DLD1 (cell line): ENCODE results near the gene DENND2A.
"Not testable (repeated sequence)": the region's sequence is repeated elsewhere in the genome, so short reads cannot be mapped to it uniquely, and the experiment has no call there.

Experiments
- in situ Hi-C: cut with HindIII; loops from 2 replicates; pipeline ENCODE4 v1.10.0; 2017; ENCODE audit warnings: low sequenced_read_pairs

Gene DENND2A

DNA sequence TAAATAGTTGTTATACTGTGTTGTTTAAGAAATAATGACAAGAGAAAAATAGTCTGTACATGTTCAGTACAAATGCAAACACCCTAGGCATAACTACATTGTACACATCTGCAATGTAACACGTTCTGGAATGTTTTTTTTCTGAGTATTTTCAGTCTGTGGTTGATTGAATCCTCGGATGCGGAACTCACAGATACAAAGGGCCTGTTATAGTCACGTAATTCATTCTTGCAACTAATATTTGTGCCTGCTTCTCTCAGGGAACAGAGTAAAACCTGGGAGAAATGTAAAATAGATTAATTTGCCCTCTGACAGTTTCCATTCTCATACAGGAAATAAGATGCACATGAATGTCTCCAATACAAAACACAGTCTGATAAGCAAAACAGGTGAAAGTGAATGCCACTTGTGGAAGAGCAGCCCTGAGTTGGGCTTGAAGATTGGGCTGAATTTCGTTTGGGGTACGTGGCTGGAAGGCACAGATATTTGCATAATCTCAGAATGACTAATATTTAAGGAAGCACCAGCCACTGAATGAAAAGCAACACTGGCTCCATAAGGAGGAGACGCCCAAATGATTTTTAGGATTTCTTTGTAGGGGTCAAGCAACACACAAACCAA, 19.1 kb downstream of the DENND2A start:
- in situ Hi-C loops: no loop called here

DNA sequence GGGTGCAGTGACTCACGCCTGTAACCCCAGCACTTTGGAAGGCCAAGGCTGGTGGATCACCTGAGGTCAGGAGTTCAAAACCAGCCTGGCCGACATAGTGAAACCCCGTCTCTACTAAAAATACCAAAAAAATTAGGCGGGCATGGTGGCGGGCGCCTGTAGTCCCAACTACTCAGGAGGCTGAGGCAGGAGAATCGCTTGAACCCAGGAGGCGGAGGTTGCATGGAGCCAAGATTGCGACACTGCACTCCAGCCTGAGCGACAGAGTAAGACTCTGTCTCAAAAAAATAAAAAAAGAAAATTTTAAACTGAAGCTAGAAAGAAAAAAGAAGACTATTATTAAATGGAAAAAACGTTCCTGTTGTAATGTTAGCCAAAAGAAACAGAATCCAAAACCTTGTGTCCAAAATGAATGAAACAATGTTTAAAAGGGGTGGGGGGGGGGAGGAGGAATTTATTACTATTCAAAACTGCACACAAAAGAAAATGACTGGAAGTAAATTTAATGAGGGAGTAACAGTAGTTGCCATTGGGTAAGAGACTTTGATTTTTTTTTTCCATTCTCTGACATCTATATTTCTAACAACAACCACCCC, 20.6 kb downstream of the DENND2A start:
- in situ Hi-C loops: not testable (repeated sequence)

DNA sequence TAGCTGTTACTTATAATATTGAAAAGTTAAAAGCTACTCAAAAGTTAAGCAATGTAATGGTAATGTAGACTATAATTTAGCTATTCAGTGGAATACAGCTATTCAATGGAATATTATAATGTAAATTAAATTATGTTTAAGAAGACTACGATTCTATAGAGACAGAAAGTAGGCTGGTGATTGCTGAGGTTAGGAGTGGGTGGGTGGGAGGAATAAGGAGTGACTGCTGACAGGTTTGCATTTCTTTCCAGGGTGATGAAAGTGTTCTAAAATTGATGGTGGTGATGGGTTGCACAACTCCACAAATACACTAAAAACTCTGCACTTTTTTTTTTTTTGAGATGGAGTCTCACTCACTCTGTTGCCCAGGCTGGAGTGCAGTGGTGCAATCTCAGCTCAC, 21.4 kb downstream of the DENND2A start:
- in situ Hi-C loops: no loop called here

DNA sequence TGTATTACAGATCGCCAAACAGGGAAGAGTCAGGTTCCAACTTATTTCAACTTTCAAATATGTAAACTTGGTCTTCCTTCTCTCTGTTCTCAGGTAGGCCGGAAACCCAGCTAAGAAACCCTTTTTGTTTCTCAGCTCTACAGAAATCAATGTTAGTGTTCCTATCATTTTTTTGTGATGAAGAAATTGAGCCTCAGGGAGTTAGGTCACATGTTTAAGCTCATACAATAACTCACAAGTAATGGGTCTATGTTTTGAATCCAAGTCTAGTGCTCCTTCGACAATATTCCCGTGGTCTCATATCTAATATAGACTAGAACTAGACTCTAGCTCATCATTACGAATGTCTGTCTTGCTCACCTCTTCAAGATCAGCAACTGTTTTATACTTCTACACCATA, 22.3 kb downstream of the DENND2A start:
- in situ Hi-C loops: no loop called here

DNA sequence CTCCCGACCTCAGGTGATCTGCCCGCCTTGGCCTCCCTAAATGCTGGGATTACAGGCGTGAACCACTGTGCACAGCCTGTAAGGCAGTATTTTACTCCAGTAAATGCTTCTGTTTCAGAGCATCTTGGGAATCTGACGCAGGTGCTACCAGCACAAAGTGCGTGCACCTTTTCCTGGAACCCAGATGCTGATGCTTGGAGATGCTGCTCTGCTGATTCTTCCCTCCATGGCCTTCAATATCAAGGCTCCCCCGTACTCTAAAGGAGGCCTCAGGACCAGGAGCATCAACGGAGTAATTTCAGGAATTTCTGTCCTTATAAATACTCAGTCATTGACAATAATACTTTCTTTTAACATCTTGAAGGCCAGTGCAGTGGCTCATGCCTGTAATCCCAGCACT, 23.5 kb downstream of the DENND2A start:
- in situ Hi-C loops: no loop called here

DNA sequence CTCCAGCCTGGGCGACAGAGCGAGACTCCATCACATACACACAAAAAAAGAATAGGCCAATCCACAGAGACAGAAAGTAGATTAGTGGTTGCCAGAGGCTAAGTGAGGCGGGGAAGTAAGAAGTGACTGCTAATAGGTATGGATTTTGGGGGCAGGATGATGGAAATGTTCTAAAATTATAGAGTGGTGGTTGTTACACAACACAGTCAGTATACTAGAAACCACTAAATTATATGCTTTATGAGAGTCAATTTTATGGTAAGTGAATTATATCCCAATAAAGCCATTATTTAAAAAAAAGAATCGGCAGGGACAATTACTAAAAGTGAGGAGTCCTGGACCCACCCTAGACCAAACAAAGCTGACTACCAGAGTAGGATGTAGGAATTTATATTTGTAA, 24.3 kb downstream of the DENND2A start:
- in situ Hi-C loops: no loop called here

DNA sequence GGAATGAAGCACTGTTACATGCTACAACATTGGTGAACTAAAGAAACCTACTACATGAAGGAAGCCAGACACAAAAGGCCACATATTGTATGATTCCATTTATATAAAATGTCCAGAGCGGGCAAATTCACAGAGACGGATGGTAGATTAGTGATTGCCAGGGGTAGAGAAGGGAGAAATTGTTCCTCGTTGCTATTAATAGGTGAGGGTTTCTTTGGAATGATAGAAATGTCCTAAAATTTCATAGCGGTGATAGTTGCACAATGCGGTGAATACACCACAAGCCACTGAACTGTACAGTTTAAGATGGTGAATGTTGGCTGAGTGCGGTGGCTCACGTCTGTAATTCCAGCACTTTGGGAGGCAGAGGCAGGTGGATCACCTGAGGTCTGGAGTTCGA, 29.0 kb downstream of the DENND2A start:
- in situ Hi-C loops: no loop called here

DNA sequence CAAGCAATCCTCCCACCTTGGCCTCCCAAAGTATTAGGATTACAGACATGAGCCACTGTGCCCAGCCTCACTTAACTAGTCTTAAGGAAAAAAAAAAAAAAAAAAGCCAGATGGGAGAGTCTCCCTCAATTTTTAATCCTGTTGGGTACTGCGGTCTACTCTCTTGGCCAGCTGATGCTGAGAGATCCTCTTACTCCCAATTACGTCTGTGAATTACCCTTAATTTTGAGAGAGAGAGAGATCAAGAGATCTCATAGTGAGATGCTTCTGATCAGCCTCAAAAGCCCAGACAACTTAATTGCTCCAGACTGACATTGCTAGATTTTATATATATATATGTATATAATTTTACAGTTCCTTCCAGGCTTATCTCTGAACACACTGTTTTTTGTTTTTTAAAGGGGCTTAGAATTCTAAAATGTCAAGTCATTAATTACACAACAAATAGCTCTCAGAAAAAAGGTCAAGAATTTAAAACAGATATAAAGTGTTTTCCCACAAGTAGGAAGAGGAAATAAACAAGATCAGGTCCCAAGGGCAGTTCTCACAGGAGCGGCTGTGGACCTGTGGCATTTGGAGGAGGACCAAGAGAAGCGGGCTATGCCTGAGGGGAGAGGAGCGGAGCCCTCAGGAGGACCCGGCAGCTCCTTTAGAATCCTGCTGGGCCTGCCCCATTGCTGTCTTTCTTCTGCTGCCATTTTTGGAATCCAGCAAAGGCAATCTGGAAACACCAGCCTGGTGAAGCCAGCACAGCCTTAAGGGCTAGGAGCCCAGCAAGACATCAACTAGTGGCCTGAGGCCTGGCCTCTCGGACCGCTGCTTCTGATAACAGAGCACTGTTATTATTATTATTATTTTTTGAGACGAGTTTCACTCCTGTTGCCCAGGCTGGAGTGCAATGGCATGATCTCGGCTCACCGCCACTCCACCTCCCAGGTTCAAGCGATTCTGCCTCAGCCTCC, 30.1 kb downstream of the DENND2A start:
- in situ Hi-C loops: no loop called here

DNA sequence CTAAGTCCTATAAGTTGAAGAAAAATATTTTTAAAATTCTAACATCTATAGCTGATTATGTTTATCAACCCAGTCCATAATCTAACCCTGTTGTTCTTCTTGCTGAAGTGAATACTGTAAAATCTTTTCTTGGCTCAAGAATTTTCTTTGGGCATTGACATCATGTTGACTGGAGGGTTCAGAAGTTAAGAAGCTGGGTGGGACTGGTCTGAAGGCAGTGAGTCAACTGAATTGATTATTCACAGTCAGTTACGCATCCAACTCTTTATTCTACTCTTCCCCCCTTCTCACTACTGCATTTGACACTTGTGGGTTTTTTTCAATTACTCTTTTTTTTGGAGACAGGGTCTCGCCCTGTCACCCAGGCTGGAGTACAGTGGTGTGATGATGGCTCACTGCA, 31.0 kb downstream of the DENND2A start:
- in situ Hi-C loops: no loop called here

DNA sequence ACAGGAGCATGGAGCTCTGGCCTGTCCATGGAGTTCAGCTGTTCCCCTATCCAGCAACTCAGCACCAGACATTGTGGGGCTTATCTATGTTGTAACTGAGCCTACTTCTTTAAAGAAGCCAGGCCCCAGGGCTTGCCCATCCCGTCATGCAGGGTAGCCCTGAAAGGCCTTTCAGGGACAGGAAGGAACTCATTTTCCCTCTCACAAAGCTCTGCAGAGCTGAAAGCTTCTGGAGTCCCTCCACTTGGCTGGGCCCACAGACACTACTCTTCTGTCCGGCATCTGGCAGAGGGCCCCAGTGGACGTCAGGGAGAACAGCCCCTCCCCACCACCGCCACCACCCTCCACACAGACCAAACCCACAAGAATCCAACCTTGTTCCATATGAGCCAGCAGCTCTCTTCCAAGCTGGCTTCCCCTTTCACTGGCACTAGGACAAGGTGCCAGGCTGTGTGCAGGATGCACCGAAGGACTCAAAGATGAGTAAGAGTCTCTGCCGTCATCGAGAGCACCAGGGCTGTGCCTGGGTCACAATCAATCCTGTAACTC, 33.1 kb downstream of the DENND2A start:
- in situ Hi-C loops: no loop called here

DNA sequence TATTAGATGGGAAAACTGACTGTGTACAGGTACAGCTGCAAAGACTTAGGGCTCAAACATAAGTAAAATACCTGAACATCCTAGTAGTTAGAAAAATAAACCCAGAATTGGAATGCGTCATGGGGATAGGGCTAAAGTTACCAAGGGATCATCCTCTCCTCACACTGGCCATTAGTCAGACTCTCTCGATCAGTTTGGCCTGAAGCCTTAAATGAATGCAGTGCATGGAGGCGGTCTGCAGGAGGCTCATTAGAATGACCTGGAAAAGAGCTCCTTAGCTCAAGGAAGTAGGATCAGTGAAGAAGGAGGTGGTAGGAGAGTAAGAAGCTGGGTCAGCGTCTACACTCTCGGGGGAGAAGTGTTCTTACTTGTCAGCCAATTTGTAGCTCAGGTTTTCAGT, 35.3 kb downstream of the DENND2A start:
- in situ Hi-C loops: no loop called here

DNA sequence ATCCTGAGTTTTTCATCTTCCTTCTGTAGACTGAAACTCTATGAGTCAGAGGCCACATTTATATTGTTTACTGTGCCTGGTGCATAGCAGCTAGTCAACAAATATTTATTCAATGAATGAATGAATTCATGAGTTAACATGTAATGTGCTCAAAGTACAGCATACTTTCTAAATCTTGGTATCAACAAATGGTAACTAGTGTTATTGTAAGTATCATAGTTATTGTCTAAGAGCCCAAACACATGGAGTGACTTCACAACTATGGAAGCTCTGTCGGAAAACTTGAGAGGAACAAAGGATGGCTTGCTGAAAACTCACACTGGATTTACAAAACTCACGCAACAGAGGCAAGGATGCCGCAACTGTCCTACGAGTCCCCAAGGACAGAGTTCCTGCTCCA, 35.9 kb downstream of the DENND2A start:
- in situ Hi-C loops: no loop called here

DNA sequence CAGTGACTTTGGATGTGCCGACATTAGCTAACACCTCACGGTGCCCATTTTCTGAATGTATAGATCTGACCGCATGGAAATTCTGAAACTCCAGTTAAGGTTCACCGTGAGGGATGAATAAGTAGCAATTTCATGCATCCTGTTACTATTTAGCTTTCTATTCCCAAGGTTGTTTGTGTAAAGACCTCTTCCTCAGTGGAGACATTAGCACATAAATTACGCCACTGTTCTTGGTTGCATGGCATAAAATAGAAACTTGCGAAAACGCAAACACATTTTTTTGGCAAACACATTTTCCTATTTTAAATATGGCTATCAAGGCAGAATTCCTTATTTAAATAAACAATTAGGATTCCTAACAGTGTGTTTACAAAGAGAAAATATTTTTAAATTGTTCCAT, 36.5 kb downstream of the DENND2A start:
- in situ Hi-C loops: no loop called here

DNA sequence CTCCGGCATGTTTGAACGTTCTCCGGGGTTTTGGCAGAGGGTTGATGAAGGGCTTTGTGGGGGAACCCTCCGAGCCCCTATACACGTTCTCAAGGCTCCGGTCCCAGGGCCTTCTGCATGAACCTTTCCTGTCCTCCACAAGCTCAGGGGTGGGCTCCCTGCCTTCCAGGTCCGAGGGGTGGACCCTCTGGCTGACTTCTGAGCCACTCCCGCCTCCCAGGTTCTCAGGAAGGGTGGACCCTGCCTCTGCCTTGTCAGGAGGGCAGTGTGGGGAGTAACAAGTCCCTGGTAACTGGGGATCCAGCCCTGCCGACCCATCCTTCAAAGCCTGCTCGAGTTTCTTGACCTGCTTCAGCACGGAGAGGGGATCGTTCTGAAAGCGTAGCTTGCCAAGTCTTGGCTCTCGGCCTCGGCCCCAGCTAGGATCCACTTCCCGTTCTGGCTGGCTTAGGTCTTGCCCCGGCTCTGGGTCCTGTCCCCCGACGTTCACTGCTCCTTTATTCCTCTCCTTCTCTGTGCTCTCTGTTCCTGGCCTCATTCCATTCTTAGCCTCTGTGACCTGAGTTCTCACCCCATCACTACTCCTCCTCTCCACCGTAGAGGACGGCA, 38.9 kb downstream of the DENND2A start:
- in situ Hi-C loops: no loop called here

DNA sequence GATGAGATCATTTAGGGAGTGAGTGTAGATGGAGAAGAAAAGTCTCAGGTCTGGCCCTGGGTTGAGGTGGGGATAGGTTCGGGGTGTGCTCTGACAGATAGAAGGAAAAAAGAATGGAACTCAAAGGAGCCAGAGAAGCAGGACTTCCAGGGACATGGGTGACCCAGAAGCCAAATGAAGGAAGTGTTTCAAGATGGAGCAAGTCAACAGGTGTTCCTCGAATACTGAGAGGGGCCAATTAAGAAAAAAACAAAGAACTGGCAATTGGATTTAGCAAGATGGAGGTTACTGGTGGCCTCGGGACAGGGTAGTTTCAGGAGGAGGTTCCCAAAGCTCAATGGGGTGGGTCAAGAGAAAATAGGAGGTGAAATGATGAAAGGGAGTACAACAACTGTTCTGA, 40.3 kb downstream of the DENND2A start:
- in situ Hi-C loops: no loop called here

DNA sequence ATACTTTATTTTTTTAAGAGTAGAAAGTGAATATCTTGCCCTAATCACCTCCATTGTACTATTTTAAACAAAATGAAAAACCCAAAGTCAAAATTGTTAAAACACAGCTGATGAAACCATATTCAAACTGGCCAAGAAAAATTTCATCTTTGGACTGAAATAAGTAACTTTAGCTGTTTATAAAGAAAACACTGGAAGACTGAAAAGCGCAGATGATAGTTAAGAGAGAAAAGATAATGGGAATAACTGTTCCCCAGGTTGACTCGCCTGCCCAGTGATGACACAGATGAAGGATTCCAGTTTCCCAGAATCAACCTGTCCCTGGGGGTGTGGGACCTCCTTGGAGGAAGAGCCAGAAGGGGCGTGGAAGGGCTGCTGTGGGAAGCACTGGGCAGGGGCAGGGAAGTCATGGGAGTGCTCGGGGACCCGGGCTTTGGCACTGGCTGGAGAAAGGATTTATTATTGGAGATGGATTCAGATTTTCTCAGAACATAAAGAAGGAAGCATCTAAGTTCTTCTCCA, 43.1 kb downstream of the DENND2A start:
- in situ Hi-C loops: no loop called here

DNA sequence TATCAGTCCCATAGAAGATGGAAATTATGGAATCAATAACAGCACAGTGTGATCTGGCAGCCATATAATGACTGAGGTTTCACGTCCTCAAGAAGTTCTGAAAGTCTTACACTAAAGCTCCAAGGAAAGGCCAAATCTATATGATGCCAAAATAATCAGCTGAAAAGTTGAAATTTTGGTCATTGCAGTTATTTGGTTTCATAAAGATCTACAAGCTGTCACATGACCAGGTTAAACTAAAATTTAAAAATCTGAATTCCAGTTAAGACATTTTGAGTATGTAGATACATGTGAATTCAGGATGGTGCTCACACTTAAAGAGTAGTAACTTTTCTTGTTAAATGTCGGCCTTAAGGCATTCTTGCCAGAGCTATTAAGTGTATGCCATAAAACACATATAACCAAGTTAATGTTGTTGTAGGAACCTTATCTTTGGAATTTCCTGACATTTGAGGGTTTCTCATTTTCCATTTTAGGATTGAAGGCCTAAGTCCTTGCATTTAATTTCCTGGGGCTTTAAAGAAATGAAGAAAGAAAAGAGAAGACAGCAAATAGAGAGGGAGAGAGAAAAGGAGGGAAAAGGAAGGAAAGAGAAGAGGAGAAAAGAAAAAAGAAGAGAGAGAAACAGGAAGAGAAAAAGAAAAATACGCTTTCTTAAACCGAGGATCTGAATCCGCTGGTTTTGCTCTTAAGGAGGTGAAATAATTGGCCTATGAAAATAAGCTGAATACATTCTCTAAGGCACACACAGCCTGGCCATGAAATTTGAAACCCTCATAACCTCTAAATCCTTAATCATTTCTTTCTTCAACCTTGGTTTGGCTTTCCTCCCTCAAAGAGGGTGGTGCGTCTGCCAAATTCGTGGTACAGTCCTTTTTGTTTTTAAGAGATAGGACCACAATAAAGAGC, 43.8 kb downstream of the DENND2A start:
- in situ Hi-C loops: no loop called here

DNA sequence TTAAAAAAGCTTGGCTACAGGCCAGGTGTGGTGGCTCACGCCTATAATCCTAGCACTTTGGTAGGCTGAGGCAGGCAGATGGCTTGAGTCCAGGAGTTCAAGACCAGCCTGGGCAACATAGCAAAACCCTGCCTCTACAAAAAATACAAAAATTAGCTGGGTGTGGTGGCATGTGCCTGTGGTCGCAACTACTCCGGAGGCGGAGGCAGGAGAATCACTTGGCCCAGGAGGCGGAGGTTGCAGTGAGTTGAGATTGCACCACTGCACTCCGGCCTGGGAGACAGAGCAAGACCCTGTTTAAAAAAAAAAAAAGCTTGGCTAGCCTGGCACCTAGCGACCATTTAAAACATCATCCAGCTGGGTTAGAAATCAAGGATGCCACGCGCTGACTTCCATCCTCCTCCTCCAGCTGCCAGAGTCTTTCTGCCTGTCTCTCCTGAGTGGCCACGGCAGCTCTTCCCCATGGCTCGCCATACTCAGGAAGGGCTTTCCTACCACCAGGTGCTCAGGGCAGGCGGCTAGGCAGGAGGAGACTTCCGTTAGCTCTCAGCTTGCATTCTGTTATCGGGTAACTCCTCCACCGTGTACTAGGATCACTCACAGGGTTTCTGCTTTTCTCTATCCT, 45.0 kb downstream of the DENND2A start:
- in situ Hi-C loops: no loop called here

DNA sequence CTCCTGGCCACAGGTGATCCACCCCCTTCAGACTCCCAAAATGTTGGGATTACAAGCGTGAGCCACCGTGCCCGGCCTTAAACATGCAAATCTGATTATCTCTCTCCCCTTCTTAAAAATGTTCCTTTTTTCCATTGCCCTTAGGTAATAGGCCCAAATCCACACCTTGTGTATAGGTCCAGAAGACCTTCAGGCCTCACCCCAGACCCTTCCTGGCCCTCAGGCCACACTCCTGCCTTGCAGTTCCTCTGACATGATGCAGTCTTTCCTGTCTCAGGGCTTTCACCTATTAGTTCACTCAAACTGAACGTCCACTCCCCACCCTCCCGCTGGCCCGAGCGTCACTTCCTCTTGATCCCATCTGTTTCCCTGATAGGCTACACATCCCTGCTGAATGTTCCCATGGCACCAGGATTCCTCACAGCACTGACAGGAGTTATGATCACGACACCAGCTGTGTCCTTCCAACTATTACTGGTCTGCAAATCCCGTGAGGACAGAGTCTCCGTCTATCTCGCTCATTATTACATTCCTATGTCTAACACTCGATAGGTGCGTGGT, 46.4 kb downstream of the DENND2A start:
- in situ Hi-C loops: no loop called here
